DOHH2 (cell line): ENCODE measurements around the gene CDHR1.

ENCODE experiments used
- H3F3A ChIP-seq: fragments of 200-600 bp; sonication (generic), shearing (Covaris generic); 2 replicates; pipeline ENCODE4 v1.6.0; 2016; ENCODE audit warnings: antibody characterized with exemption, mild to moderate bottlenecking; ENCODE audit not compliant: control insufficient read depth, insufficient read depth
- H3K27ac ChIP-seq: fragments of 200-600 bp; sonication (generic); 2 replicates; pipeline ENCODE4 v1.5.1; 2014; ENCODE audit warnings: low read depth, mild to moderate bottlenecking, low read length, moderate library complexity
- H3K27me3 ChIP-seq: fragments of 200-600 bp; sonication (generic); 2 replicates; pipeline ENCODE4 v1.6.1; 2014; ENCODE audit warnings: mild to moderate bottlenecking, low read length, mixed read lengths; ENCODE audit not compliant: control insufficient read depth
- H3K36me3 ChIP-seq: fragments of 200-600 bp; sonication (generic); 2 replicates; pipeline ENCODE4 v1.6.1; 2014; ENCODE audit warnings: mild to moderate bottlenecking, low read length, moderate library complexity, mixed read lengths; ENCODE audit not compliant: control insufficient read depth
- H3K4me1 ChIP-seq: fragments of 200-600 bp; sonication (generic); 2 replicates; pipeline ENCODE4 v1.6.1; 2014; ENCODE audit warnings: mild to moderate bottlenecking, low read length, mixed read lengths; ENCODE audit not compliant: control insufficient read depth
- H3K4me2 ChIP-seq: fragments of 200-600 bp; sonication (generic); 2 replicates; pipeline ENCODE4 v1.6.0; 2014; ENCODE audit warnings: mild to moderate bottlenecking, low read length, moderate library complexity
- H3K4me3 ChIP-seq: fragments of 200-600 bp; sonication (generic); 2 replicates; pipeline ENCODE4 v1.5.1; 2014; ENCODE audit warnings: mild to moderate bottlenecking, low read length, mixed read lengths
- H3K79me2 ChIP-seq: fragments of 200-600 bp; sonication (generic); 2 replicates; pipeline ENCODE4 v1.6.1; 2014; ENCODE audit warnings: mild to moderate bottlenecking, low read length, mixed read lengths; ENCODE audit not compliant: control insufficient read depth
- H3K9me2 ChIP-seq: fragments of 200-600 bp; sonication (generic); replicated peaks from 2 replicates; pipeline ENCODE4 v1.6.1; 2014; ENCODE audit warnings: mild to moderate bottlenecking, low read length, mixed read lengths; ENCODE audit not compliant: control insufficient read depth
- H3K9me3 ChIP-seq: fragments of 200-600 bp; sonication (generic); 2 replicates; pipeline ENCODE4 v1.6.1; 2014; ENCODE audit warnings: antibody characterized with exemption, low read length, mixed read lengths; ENCODE audit not compliant: control insufficient read depth, insufficient read depth
- H4K20me1 ChIP-seq: fragments of 200-600 bp; sonication (generic); 2 replicates; pipeline ENCODE4 v1.6.0; 2014; ENCODE audit warnings: low read depth, mild to moderate bottlenecking, antibody characterized with exemption, low read length, moderate library complexity; ENCODE audit not compliant: control insufficient read depth, insufficient read depth
- CTCF ChIP-seq: fragments of 200-600 bp; sonication (generic); IDR thresholded peaks from one replicate; pipeline ENCODE4 v1.5.1; 2014; ENCODE audit warnings: antibody characterized with exemption, mild to moderate bottlenecking, low read depth, low read length; ENCODE audit not compliant: poor library complexity, severe bottlenecking
- EZH2phosphoT487 ChIP-seq: fragments of 200-600 bp; sonication (generic); IDR thresholded peaks from 2 replicates; pipeline ENCODE4 v1.6.1; 2017; ENCODE audit warnings: borderline replicate concordance, mild to moderate bottlenecking, antibody characterized with exemption, low read length, moderate library complexity, mixed read lengths

Gene CDHR1

GRCh38 chr10:84200537-84201243, 6.4 kb downstream of the CDHR1 start:
- no peaks in the 10 kb centered on the region for H3F3A ChIP-seq
- no peak overlapping the region for H3K4me2 ChIP-seq
- peaks cover 16% of the 10 kb centered on the region for H3K27me3 ChIP-seq
- no peaks in the 10 kb centered on the region for H3K9me2 ChIP-seq
- no peaks in the 10 kb centered on the region for H3K9me3 ChIP-seq
- TF ChIP-seq EZH2phosphoT487 (no peak), CTCF (no peak)
- no peaks in the 10 kb centered on the region for H4K20me1 ChIP-seq
- H3K27ac ChIP-seq = no peak overlapping the region
- H3K4me1 ChIP-seq = 0 out of 2 replicates have a peak, but pooled peaks cover 2% of the 10 kb centered on the region
- H3K79me2 ChIP-seq = no peaks in the 10 kb centered on the region
- no peak overlapping the region for H3K4me3 ChIP-seq
- no peaks in the 10 kb centered on the region for H3K36me3 ChIP-seq

- H3K9me3 ChIP-seq = no peaks in the 10 kb centered on the region
Measured at GRCh38 chr10:84201244-84201606, 6.9 kb downstream of the CDHR1 start.

GRCh38 chr10:84201682-84202081, 7.3 kb downstream of the CDHR1 start:
- H3K4me2 ChIP-seq = no peak overlapping the region
- H3K36me3 ChIP-seq = no peaks in the 10 kb centered on the region
- TF ChIP-seq EZH2phosphoT487 = no peak
- TF ChIP-seq CTCF = no peak
- H3K79me2 ChIP-seq = no peaks in the 10 kb centered on the region
- no peak overlapping the region for H3K4me3 ChIP-seq
- no peak overlapping the region for H3K27ac ChIP-seq
- peaks cover 7% of the 10 kb centered on the region for H3K27me3 ChIP-seq
- 0 out of 2 replicates have a peak, but pooled peaks cover 2% of the 10 kb centered on the region for H3K4me1 ChIP-seq
- no peaks in the 10 kb centered on the region for H3K9me2 ChIP-seq
- H4K20me1 ChIP-seq = no peaks in the 10 kb centered on the region
- H3F3A ChIP-seq = no peaks in the 10 kb centered on the region
- no peaks in the 10 kb centered on the region for H3K9me3 ChIP-seq

More at GRCh38 chr10:84201244-84201606, 6.9 kb downstream of the CDHR1 start:
- no peaks in the 10 kb centered on the region for H3K9me2 ChIP-seq
- no peak overlapping the region for H3K27ac ChIP-seq
- H4K20me1 ChIP-seq = no peaks in the 10 kb centered on the region
- no peak for TF ChIP-seq CTCF
- no peak for TF ChIP-seq EZH2phosphoT487
- H3K4me3 ChIP-seq = no peak overlapping the region
- 0 out of 2 replicates have a peak, but pooled peaks cover 2% of the 10 kb centered on the region for H3K4me1 ChIP-seq
- no peaks in the 10 kb centered on the region for H3K36me3 ChIP-seq
- no peaks in the 10 kb centered on the region for H3F3A ChIP-seq
- no peaks in the 10 kb centered on the region for H3K79me2 ChIP-seq
- H3K27me3 ChIP-seq = peaks cover 11% of the 10 kb centered on the region
- H3K4me2 ChIP-seq = no peak overlapping the region
